WTC11 (cell line): Measurements from ENCODE around the gene OBP2B. TPM values are rescaled to one million over a fixed set of nuclear protein-coding genes. Genes with fewer than 3 reads are reported as not detected.

Source experiments
- ATAC-seq: fragments of 200-7000 bp; cut with Tn5 transposase; 2 replicates; pipeline ENCODE4 v1.10.0; 2021; ENCODE audit warnings: mild to moderate bottlenecking, moderate library complexity
- CTCF ChIA-PET: fragments of 300-600 bp; sonication (Branson Sonifier 250); formaldehyde crosslinking; loops from one replicate; lab custom pipeline; 2021; ENCODE audit warnings: antibody characterized with exemption; lab: Charles Lee
- POLR2A ChIA-PET: fragments of 350-600 bp; sonication (Branson Sonifier 250); formaldehyde crosslinking; loops from one replicate; lab custom pipeline; 2021; ENCODE audit warnings: antibody characterized with exemption; lab: Charles Lee
- DNase-seq: peaks from one replicate; pipeline ENCODE4 v3.0.0; 2021; ENCODE audit warnings: low spot score
- H3K27ac Mint-ChIP-seq: 2 replicates; pipeline ENCODE4 v1.8.0; 2021; ENCODE audit warnings: mixed read lengths
- H3K27me3 Mint-ChIP-seq: 2 replicates; pipeline ENCODE4 v1.8.0; 2021; ENCODE audit warnings: low read depth, mild to moderate bottlenecking, moderate library complexity, mixed read lengths
- H3K36me3 Mint-ChIP-seq: 2 replicates; pipeline ENCODE4 v1.8.0; 2021; ENCODE audit warnings: mixed read lengths
- H3K4me1 Mint-ChIP-seq: 2 replicates; pipeline ENCODE4 v1.8.0; 2022; ENCODE audit warnings: mixed read lengths
- H3K4me3 Mint-ChIP-seq: 2 replicates; pipeline ENCODE4 v1.8.0; 2021; ENCODE audit warnings: mild to moderate bottlenecking, moderate library complexity, mixed read lengths
- H3K9me3 Mint-ChIP-seq: 2 replicates; pipeline ENCODE4 v1.8.0; 2021; ENCODE audit warnings: mixed read lengths
- ATF1 ChIP-seq: sonication (generic); formaldehyde crosslinking; IDR thresholded peaks from 2 replicates; pipeline ENCODE4 v1.8.1; 2023; ENCODE audit warnings: mild to moderate bottlenecking, moderate library complexity, missing genetic modification reagents
- CBFB ChIP-seq: sonication (generic); formaldehyde crosslinking; IDR thresholded peaks from 2 replicates; pipeline ENCODE4 v1.8.1; 2022; ENCODE audit warnings: mild to moderate bottlenecking, low read depth, missing genetic modification reagents
- CREM ChIP-seq: sonication (generic); formaldehyde crosslinking; IDR thresholded peaks from 2 replicates; pipeline ENCODE4 v1.8.1; 2022; ENCODE audit warnings: mild to moderate bottlenecking, missing genetic modification reagents, moderate library complexity
- E2F5 ChIP-seq: sonication (generic); formaldehyde crosslinking; IDR thresholded peaks from 2 replicates; pipeline ENCODE4 v1.8.1; 2022; ENCODE audit warnings: mild to moderate bottlenecking, moderate library complexity, missing genetic modification reagents
- ELF4 ChIP-seq: sonication (generic); formaldehyde crosslinking; IDR thresholded peaks from 2 replicates; pipeline ENCODE4 v1.8.1; 2022; ENCODE audit warnings: low read depth, mild to moderate bottlenecking, moderate library complexity, missing genetic modification reagents
- ETV6 ChIP-seq: sonication (generic); formaldehyde crosslinking; IDR thresholded peaks from 2 replicates; pipeline ENCODE4 v1.8.1; 2022; ENCODE audit warnings: mild to moderate bottlenecking, missing genetic modification reagents
- FOXP1 ChIP-seq: sonication (generic); formaldehyde crosslinking; IDR thresholded peaks from 2 replicates; pipeline ENCODE4 v1.8.0; 2022; ENCODE audit warnings: missing genetic modification reagents, mild to moderate bottlenecking, moderate library complexity, borderline replicate concordance
- GABPB1 ChIP-seq: sonication (generic); formaldehyde crosslinking; IDR thresholded peaks from 2 replicates; pipeline ENCODE4 v1.8.1; 2023; ENCODE audit warnings: mild to moderate bottlenecking, missing genetic modification reagents
- GTF2I ChIP-seq: fragments of 250-450 bp; sonication (Bioruptor Pico); conservative IDR thresholded peaks from 2 replicates; pipeline ENCODE4 v1.4.0; 2021; ENCODE audit warnings: mild to moderate bottlenecking
- HMGA2 ChIP-seq: fragments of 250-450 bp; sonication (Bioruptor Pico); IDR thresholded peaks from 2 replicates; pipeline ENCODE4 v1.4.0; 2021; ENCODE audit warnings: mild to moderate bottlenecking, moderate library complexity
- HMGXB4 ChIP-seq: sonication (generic); formaldehyde crosslinking; IDR thresholded peaks from 2 replicates; pipeline ENCODE4 v1.8.1; 2023; ENCODE audit warnings: mild to moderate bottlenecking, moderate library complexity, missing genetic modification reagents
- MYBL2 ChIP-seq: sonication (generic); formaldehyde crosslinking; IDR thresholded peaks from 2 replicates; pipeline ENCODE4 v1.8.1; 2023; ENCODE audit warnings: mild to moderate bottlenecking, moderate library complexity, missing genetic modification reagents
- NR1H2 ChIP-seq: sonication (generic); formaldehyde crosslinking; IDR thresholded peaks from 2 replicates; pipeline ENCODE4 v1.9.0; 2021; ENCODE audit warnings: mild to moderate bottlenecking, moderate library complexity, missing genetic modification reagents
- RORB ChIP-seq: fragments of 250-450 bp; sonication (Bioruptor Pico); IDR thresholded peaks from 2 replicates; pipeline ENCODE4 v1.9.0; 2021; ENCODE audit warnings: mild to moderate bottlenecking
- SOX15 ChIP-seq: fragments of 250-450 bp; sonication (Bioruptor Pico); IDR thresholded peaks from 2 replicates; pipeline ENCODE4 v1.9.0; 2021; ENCODE audit warnings: mild to moderate bottlenecking
- ZNF121 ChIP-seq: sonication (generic); formaldehyde crosslinking; IDR thresholded peaks from 2 replicates; pipeline ENCODE4 v1.8.0; 2023; ENCODE audit warnings: missing genetic modification reagents
- ZNF219 ChIP-seq: sonication (generic); formaldehyde crosslinking; IDR thresholded peaks from 2 replicates; pipeline ENCODE4 v1.8.0; 2023; ENCODE audit warnings: missing genetic modification reagents, mild to moderate bottlenecking, borderline replicate concordance
- ZNF263 ChIP-seq: sonication (generic); formaldehyde crosslinking; IDR thresholded peaks from 2 replicates; pipeline ENCODE4 v1.8.1; 2022; ENCODE audit warnings: low read depth, mild to moderate bottlenecking, moderate library complexity, missing genetic modification reagents
- ZNF281 ChIP-seq: sonication (generic); formaldehyde crosslinking; IDR thresholded peaks from 2 replicates; pipeline ENCODE4 v1.8.0; 2023; ENCODE audit warnings: mild to moderate bottlenecking, missing genetic modification reagents
- total RNA-seq: library from RNA; stranded (reverse); gene quantifications from 3 replicates; pipeline ENCODE4 v1.2.3, GENCODE V29; 2021
- TF ChIP-seq, protein P1 (sequence below): sonication (generic); formaldehyde crosslinking; IDR thresholded peaks from 2 replicates; pipeline ENCODE4 v1.8.1; 2023; ENCODE audit warnings: mild to moderate bottlenecking, missing genetic modification reagents
- TF ChIP-seq, protein P2 (sequence below): sonication (generic); formaldehyde crosslinking; conservative IDR thresholded peaks from 2 replicates; pipeline ENCODE4 v1.8.1; 2023; ENCODE audit warnings: mild to moderate bottlenecking, low read depth, missing genetic modification reagents, moderate library complexity
- TF ChIP-seq, protein P3 (sequence below): fragments of 250-450 bp; sonication (Bioruptor Pico); IDR thresholded peaks from 2 replicates; pipeline ENCODE4 v1.9.0; 2021; ENCODE audit warnings: moderate library complexity, mild to moderate bottlenecking, inconsistent platforms, borderline replicate concordance
- TF ChIP-seq, protein P4 (sequence below): sonication (generic); formaldehyde crosslinking; IDR thresholded peaks from 2 replicates; pipeline ENCODE4 v1.8.0; 2022; ENCODE audit warnings: mild to moderate bottlenecking, missing genetic modification reagents

OBP2B gene
- total RNA-seq, 1 experiment from 2014 or later = not detected

DNA sequence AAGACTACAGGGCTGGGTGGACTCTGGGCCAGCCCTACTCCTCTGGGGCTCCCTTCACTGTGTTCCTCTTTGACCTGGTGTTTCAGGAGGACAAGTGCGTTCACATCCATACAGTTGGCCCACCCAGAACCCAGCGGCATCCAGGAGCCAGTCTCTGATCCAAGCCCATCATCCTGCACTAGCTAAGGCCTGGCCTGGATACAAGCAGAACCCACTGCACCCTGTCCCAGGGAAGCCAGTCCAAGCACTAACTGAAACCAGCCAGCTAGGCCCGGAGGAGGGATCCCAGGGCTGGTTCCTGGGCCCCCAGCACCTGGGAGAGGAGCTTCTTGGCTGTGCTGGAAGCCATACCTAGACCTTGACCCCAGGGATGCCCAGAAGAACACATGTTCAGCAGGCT is 41.3 kb downstream of the OBP2B start:
- no peaks in the 10 kb centered on the region for H3K9me3 Mint-ChIP-seq
- no peak for DNase-seq
- no peak overlapping the region for H3K4me3 Mint-ChIP-seq
- TF ChIP-seq GABPB1 (no peak), ETV6 (CRISPR knock-in tag) (no peak), CBFB (CRISPR knock-in tag) (no peak), CREM (CRISPR knock-in tag) (no peak), ZNF219 (no peak), E2F5 (no peak), NR1H2 (CRISPR knock-in tag) (no peak), ATF1 (CRISPR knock-in tag) (no peak), GTF2I (CRISPR knock-in tag) (no peak), ELF4 (CRISPR knock-in tag) (no peak), HMGXB4 (CRISPR knock-in tag) (no peak)
- TF ChIP-seq, protein P1, sequence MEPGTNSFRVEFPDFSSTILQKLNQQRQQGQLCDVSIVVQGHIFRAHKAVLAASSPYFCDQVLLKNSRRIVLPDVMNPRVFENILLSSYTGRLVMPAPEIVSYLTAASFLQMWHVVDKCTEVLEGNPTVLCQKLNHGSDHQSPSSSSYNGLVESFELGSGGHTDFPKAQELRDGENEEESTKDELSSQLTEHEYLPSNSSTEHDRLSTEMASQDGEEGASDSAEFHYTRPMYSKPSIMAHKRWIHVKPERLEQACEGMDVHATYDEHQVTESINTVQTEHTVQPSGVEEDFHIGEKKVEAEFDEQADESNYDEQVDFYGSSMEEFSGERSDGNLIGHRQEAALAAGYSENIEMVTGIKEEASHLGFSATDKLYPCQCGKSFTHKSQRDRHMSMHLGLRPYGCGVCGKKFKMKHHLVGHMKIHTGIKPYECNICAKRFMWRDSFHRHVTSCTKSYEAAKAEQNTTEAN (CRISPR knock-in tag) = no peak
- H3K36me3 Mint-ChIP-seq = no peaks in the 10 kb centered on the region
- H3K4me1 Mint-ChIP-seq = peaks cover 8% of the 10 kb centered on the region
- CTCF ChIA-PET = interaction anchor here (1.0 to 2.3 kb wide), 5 partner anchors 18 to 319 kb away, joined by 3 to 8 read pairs (median 3); no protein-coding TSS in a partner anchor
- POLR2A ChIA-PET = no interaction called here
- peaks cover 11% of the 10 kb centered on the region for H3K27me3 Mint-ChIP-seq
- ATAC-seq = no peak
- H3K27ac Mint-ChIP-seq = no peak overlapping the region

DNA sequence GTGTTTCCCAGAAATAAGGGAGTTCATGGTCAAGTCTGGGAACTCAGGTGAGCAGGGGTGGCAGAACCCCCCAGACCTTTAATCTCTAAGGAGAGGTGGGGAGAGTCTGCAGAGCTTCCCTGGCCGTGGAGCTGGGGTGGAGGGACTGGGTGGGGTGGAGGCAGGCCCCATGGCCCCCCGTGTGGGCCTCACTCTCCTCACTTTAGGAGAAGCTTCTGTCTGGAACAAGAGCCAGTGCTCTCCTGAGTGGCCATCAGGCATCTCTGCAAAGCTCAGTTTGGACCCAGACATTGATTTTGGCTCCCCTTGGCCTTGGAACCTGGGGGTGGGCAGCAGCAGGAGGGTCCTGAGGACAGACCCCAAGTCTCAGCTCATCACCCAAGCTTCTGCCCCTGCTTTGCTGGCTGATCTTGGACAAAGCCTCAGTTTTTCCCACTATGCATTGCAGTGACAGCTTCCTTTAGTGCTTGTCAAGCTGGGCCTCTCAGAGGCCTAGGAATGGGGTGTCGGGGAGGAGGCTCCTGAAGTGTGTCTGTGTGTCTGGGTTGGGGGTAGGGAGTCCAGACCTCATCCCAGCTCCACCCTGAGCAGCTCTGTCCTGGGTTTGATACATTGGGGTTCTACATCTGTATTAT is 41.8 kb downstream of the OBP2B start:
- no peaks in the 10 kb centered on the region for H3K36me3 Mint-ChIP-seq
- H3K4me3 Mint-ChIP-seq = no peak overlapping the region
- H3K27ac Mint-ChIP-seq = no peak overlapping the region
- ATAC-seq (no peak), DNase-seq (no peak)
- POLR2A ChIA-PET = no interaction called here
- H3K9me3 Mint-ChIP-seq = no peaks in the 10 kb centered on the region
- H3K27me3 Mint-ChIP-seq = peaks cover 11% of the 10 kb centered on the region
- peaks cover 8% of the 10 kb centered on the region for H3K4me1 Mint-ChIP-seq
- CTCF ChIA-PET = interaction anchor here (0.5 to 2.3 kb wide), 5 partner anchors 19 to 319 kb away, joined by 3 to 8 read pairs (median 3); no protein-coding TSS in a partner anchor
- TF ChIP-seq, protein P2, sequence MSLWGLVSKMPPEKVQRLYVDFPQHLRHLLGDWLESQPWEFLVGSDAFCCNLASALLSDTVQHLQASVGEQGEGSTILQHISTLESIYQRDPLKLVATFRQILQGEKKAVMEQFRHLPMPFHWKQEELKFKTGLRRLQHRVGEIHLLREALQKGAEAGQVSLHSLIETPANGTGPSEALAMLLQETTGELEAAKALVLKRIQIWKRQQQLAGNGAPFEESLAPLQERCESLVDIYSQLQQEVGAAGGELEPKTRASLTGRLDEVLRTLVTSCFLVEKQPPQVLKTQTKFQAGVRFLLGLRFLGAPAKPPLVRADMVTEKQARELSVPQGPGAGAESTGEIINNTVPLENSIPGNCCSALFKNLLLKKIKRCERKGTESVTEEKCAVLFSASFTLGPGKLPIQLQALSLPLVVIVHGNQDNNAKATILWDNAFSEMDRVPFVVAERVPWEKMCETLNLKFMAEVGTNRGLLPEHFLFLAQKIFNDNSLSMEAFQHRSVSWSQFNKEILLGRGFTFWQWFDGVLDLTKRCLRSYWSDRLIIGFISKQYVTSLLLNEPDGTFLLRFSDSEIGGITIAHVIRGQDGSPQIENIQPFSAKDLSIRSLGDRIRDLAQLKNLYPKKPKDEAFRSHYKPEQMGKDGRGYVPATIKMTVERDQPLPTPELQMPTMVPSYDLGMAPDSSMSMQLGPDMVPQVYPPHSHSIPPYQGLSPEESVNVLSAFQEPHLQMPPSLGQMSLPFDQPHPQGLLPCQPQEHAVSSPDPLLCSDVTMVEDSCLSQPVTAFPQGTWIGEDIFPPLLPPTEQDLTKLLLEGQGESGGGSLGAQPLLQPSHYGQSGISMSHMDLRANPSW = no peak
- TF ChIP-seq ZNF263 (CRISPR knock-in tag) (no peak), FOXP1 (CRISPR knock-in tag) (no peak), MYBL2 (CRISPR knock-in tag) (no peak), ZNF121 (no peak), HMGA2 (CRISPR knock-in tag) (no peak), RORB (CRISPR knock-in tag) (no peak), ZNF281 (no peak), SOX15 (CRISPR knock-in tag) (no peak), NR1H2 (CRISPR knock-in tag) (no peak)
- TF ChIP-seq, protein P3, sequence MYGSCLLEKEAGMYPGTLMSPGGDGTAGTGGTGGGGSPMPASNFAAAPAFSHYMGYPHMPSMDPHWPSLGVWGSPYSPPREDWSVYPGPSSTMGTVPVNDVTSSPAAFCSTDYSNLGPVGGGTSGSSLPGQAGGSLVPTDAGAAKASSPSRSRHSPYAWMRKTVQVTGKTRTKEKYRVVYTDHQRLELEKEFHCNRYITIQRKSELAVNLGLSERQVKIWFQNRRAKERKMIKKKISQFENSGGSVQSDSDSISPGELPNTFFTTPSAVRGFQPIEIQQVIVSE (CRISPR knock-in tag) = no peak
- TF ChIP-seq, protein P4, sequence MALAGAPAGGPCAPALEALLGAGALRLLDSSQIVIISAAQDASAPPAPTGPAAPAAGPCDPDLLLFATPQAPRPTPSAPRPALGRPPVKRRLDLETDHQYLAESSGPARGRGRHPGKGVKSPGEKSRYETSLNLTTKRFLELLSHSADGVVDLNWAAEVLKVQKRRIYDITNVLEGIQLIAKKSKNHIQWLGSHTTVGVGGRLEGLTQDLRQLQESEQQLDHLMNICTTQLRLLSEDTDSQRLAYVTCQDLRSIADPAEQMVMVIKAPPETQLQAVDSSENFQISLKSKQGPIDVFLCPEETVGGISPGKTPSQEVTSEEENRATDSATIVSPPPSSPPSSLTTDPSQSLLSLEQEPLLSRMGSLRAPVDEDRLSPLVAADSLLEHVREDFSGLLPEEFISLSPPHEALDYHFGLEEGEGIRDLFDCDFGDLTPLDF (CRISPR knock-in tag) = no peak
